BJ (cell line): ENCODE measurements around the gene LDLRAD4. TPM values are rescaled to one million over a fixed set of nuclear protein-coding genes. Genes with fewer than 3 reads are reported as not detected.

Experiments used
- CTCF ChIA-PET: fragments of 350-600 bp; formaldehyde crosslinking; extraction: SDS; loops from one replicate; lab custom pipeline; 2021; ENCODE audit warnings: antibody characterized with exemption, inconsistent platforms; lab: Yijun Ruan, JAX
- POLR2A ChIA-PET: fragments of 300-600 bp; sonication (Branson Sonifier 250); formaldehyde crosslinking; extraction: SDS; loops from one replicate; lab custom pipeline; 2021; ENCODE audit warnings: antibody characterized with exemption; lab: Charles Lee
- DNase-seq: peaks from one replicate; pipeline ENCODE4 v3.0.0-alpha.2; 2011; ENCODE audit warnings: low read depth
- H3K27me3 ChIP-seq: 2 replicates; pipeline ENCODE4 v1.6.0; 2011; ENCODE audit warnings: low read length; ENCODE audit not compliant: control insufficient read depth, insufficient read depth
- H3K36me3 ChIP-seq: 2 replicates; pipeline ENCODE4 v1.5.1; 2011; ENCODE audit warnings: low read length; ENCODE audit not compliant: control insufficient read depth, insufficient read depth
- H3K4me3 ChIP-seq: 2 replicates; pipeline ENCODE4 v1.5.1; 2011; ENCODE audit warnings: low read depth, mild to moderate bottlenecking, control low read depth, low read length
- CTCF ChIP-seq: IDR thresholded peaks from 2 replicates; pipeline ENCODE4 v1.5.1; 2011; ENCODE audit warnings: low read depth, mild to moderate bottlenecking, control low read depth, inconsistent platforms, low read length, moderate library complexity; ENCODE audit not compliant: insufficient read depth
- polyA plus RNA-seq: library from polyadenylated mRNA; depleted of rRNA; stranded (reverse); fragments of >200 nt; gene quantifications from 2 replicates; pipeline ENCODE4 v1.2.3, GENCODE V29; 2011

Gene LDLRAD4
- polyA plus RNA-seq, 1 experiment: not detected

- no peak for TF ChIP-seq CTCF
- CTCF ChIA-PET: no interaction called here
- H3K27me3 ChIP-seq: no peaks in the 10 kb centered on the region
- no peak overlapping the region for H3K4me3 ChIP-seq
- no peak for DNase-seq
- H3K36me3 ChIP-seq: no peaks in the 10 kb centered on the region
- POLR2A ChIA-PET: no interaction called here
These were observed 90.6 kb downstream of the LDLRAD4 start for GRCh38 chr18:13309031-13309747.

GRCh38 chr18:13309748-13310670 lies 91.4 kb downstream of the LDLRAD4 start:
- Histone ChIP-seq H3K36me3 (no peaks in the 10 kb centered on the region), H3K4me3 (no peak overlapping the region), H3K27me3 (no peaks in the 10 kb centered on the region)
- CTCF ChIA-PET: no interaction called here
- POLR2A ChIA-PET: no interaction called here
- no peak for DNase-seq
- TF ChIP-seq CTCF: no peak

- CTCF ChIA-PET: no interaction called here
- Histone ChIP-seq H3K4me3 (no peak overlapping the region), H3K27me3 (no peaks in the 10 kb centered on the region), H3K36me3 (no peaks in the 10 kb centered on the region)
- POLR2A ChIA-PET: no interaction called here
- no peak for DNase-seq
- no peak for TF ChIP-seq CTCF
These were observed 92.6 kb downstream of the LDLRAD4 start for GRCh38 chr18:13311193-13311592.

GRCh38 chr18:13312515-13312914 lies 94.0 kb downstream of the LDLRAD4 start:
- Histone ChIP-seq H3K4me3 (no peak overlapping the region), H3K36me3 (no peaks in the 10 kb centered on the region), H3K27me3 (no peaks in the 10 kb centered on the region)
- ChIA-PET CTCF (no interaction called here), POLR2A (no interaction called here)
- TF ChIP-seq CTCF: no peak
- no peak for DNase-seq

- Histone ChIP-seq H3K36me3 (no peaks in the 10 kb centered on the region), H3K4me3 (no peak overlapping the region), H3K27me3 (no peaks in the 10 kb centered on the region)
- CTCF ChIA-PET: no interaction called here
- no peak for TF ChIP-seq CTCF
- DNase-seq: no peak
- POLR2A ChIA-PET: no interaction called here
These were observed 94.6 kb downstream of the LDLRAD4 start for GRCh38 chr18:13313006-13313686.
